Endothelial cell of umbilical vein (primary cell): ENCODE measurements around the gene CNPY1. TPM values are rescaled to one million over a fixed set of nuclear protein-coding genes. Genes with fewer than 3 reads are reported as not detected.

Source experiments
- BruUV-seq: library from RNA; stranded (reverse); fragments of 400-500 nt; replicated peaks from 2 replicates; lab custom pipeline; 2021; lab: Mats Ljungman, UMichigan
- CTCF ChIA-PET: fragments of 300-600, 350-600 bp; sonication (Branson Sonifier 250); formaldehyde crosslinking; loops from one replicate; lab custom pipeline; 2021; ENCODE audit warnings: antibody characterized with exemption, inconsistent platforms; lab: Charles Lee
- POLR2A ChIA-PET: fragments of 300-600, 350-600 bp; sonication (Branson Sonifier 250); formaldehyde crosslinking; loops from one replicate; lab custom pipeline; 2021; ENCODE audit warnings: antibody characterized with exemption, inconsistent platforms; lab: Charles Lee
- DNase-seq: peaks from one replicate; pipeline ENCODE4 v3.0.0-alpha.2; 2011; ENCODE audit warnings: low read depth, low spot score
- FAIRE-seq: peaks from 2 replicates; lab custom pipeline; 2011; peaks lifted over from hg19 to GRCh38; lab: Jason Lieb, UNC
- H2AFZ ChIP-seq: 2 replicates; pipeline ENCODE4 v1.6.0; 2012; ENCODE audit warnings: low read depth, low read length, control low read depth, inconsistent platforms
- H3K27ac ChIP-seq: 2 replicates; pipeline ENCODE4 v1.5.1; 2011; ENCODE audit warnings: low read depth, mild to moderate bottlenecking, control low read depth, low read length, moderate library complexity; ENCODE audit not compliant: insufficient read depth
- H3K27me3 ChIP-seq, 2 experiments: 2 replicates each; pipeline versions ENCODE4 v1.6.0 to v1.6.1; 2011; ENCODE audit warnings: low read length in 2 of 2, mixed read lengths in 1 of 2; ENCODE audit not compliant: control insufficient read depth in 2 of 2, insufficient read depth in 2 of 2
- H3K36me3 ChIP-seq, 2 experiments: 2 replicates in 1 of 2; 3 replicates in 1 of 2; pipeline ENCODE4 v1.5.1; 2011; ENCODE audit warnings: low read length in 2 of 2, mild to moderate bottlenecking in 1 of 2, moderate library complexity in 1 of 2; ENCODE audit not compliant: control insufficient read depth in 2 of 2, insufficient read depth in 2 of 2; ENCODE audit errors: extremely low read depth in 1 of 2
- H3K4me1 ChIP-seq: 3 replicates; pipeline ENCODE4 v1.5.1; 2011; ENCODE audit warnings: mild to moderate bottlenecking, low read length; ENCODE audit not compliant: control insufficient read depth, insufficient read depth; ENCODE audit errors: extremely low read depth
- H3K4me2 ChIP-seq: 2 replicates; pipeline ENCODE4 v1.6.1; 2011; ENCODE audit warnings: low read length, control low read depth, mixed read lengths; ENCODE audit not compliant: insufficient read depth
- H3K4me3 ChIP-seq, 3 experiments: fragments of 200-600 bp in 1 of 3; sonication (generic), shearing (Covaris generic) in 1 of 3; replicated peaks in 1 of 3; 2 replicates each; pipeline ENCODE4 v1.5.1; 2011 to 2016; ENCODE audit warnings: control low read depth in 3 of 3, low read length in 3 of 3, mild to moderate bottlenecking in 2 of 3, inconsistent platforms in 1 of 3, low read depth in 1 of 3, moderate library complexity in 1 of 3; ENCODE audit not compliant: insufficient read depth in 1 of 3
- H3K79me2 ChIP-seq: 2 replicates; pipeline ENCODE4 v1.6.0; 2012; ENCODE audit warnings: low read length, inconsistent platforms; ENCODE audit not compliant: control insufficient read depth, insufficient read depth
- H3K9ac ChIP-seq: replicated peaks from 2 replicates; pipeline ENCODE3; 2011; ENCODE audit warnings: low read length, control low read depth; ENCODE audit not compliant: insufficient read depth; ENCODE audit errors: extremely low read depth
- H3K9me1 ChIP-seq: replicated peaks from 3 replicates; pipeline ENCODE4 v1.6.0; 2011; ENCODE audit warnings: mild to moderate bottlenecking, low read length; ENCODE audit not compliant: control insufficient read depth, insufficient read depth; ENCODE audit errors: extremely low read depth
- H3K9me3 ChIP-seq: replicated peaks from 2 replicates; pipeline ENCODE4 v1.5.1; 2012; ENCODE audit warnings: low read length, inconsistent platforms; ENCODE audit not compliant: control insufficient read depth, insufficient read depth
- H4K20me1 ChIP-seq: replicated peaks from 2 replicates; pipeline ENCODE3; 2011; ENCODE audit warnings: mild to moderate bottlenecking, low read length; ENCODE audit not compliant: control insufficient read depth, insufficient read depth; ENCODE audit errors: extremely low read depth
- EZH2 ChIP-seq: IDR thresholded peaks from 2 replicates; pipeline ENCODE4 v1.6.1; 2012; ENCODE audit warnings: borderline replicate concordance, low read depth, mild to moderate bottlenecking, moderate library complexity, low read length, inconsistent platforms; ENCODE audit not compliant: severe bottlenecking
- FOS ChIP-seq: IDR thresholded peaks from 2 replicates; pipeline ENCODE4 v1.6.1; 2011; ENCODE audit warnings: mild to moderate bottlenecking, low read length, moderate library complexity, borderline replicate concordance; ENCODE audit not compliant: insufficient read depth
- GATA2 ChIP-seq: IDR thresholded peaks from 2 replicates; pipeline ENCODE4 v1.7.0; 2011; ENCODE audit warnings: low read depth, mild to moderate bottlenecking, moderate library complexity, mixed read lengths, low read length; ENCODE audit not compliant: insufficient read length, insufficient read depth
- JUN ChIP-seq: IDR thresholded peaks from 2 replicates; pipeline ENCODE4 v1.6.1; 2011; ENCODE audit warnings: borderline replicate concordance, low read depth; ENCODE audit not compliant: insufficient read length, insufficient read depth
- MYC ChIP-seq: IDR thresholded peaks from one replicate; pipeline ENCODE4 v1.6.1; 2011; ENCODE audit warnings: mild to moderate bottlenecking, low read depth, low read length
- POLR2A ChIP-seq: IDR thresholded peaks from 2 replicates; pipeline ENCODE4 v1.6.1; 2012; ENCODE audit warnings: low read depth, mild to moderate bottlenecking, control low read depth, low read length
- POLR2AphosphoS5 ChIP-seq: IDR thresholded peaks from 2 replicates; pipeline ENCODE4 v1.6.1; 2012; ENCODE audit warnings: low read depth, mild to moderate bottlenecking, control low read depth, low read length, moderate library complexity; ENCODE audit not compliant: insufficient read depth
- dilution Hi-C: fragments of 300-500 bp; cut with MboI; formaldehyde crosslinking; loops from one replicate; pipeline ENCODE4 v1.15.0; 2019; ENCODE audit warnings: low sequenced_read_pairs; ENCODE audit not compliant: extremely low pct_ligation_motif_present
- intact Hi-C: fragments of 100-400 bp; cut with micrococcal nuclease; formaldehyde crosslinking; loops from one replicate; pipeline ENCODE4 v1.10.0; 2022
- polyA plus RNA-seq, 4 experiments: library from polyadenylated mRNA; depleted of rRNA in 3 of 4; stranded (reverse) in 3 of 4; unstranded in 1 of 4; fragments of >200 nt; gene quantifications; 2 replicates each; pipeline versions ENCODE4 v1.2.1 to v1.2.3, GENCODE V29; 2011 to 2012; ENCODE audit warnings: missing spikeins in 1 of 4
- total RNA-seq: library from RNA; stranded (reverse); gene quantifications from 2 replicates; pipeline ENCODE4 v1.2.3, GENCODE V29; 2021
- TF ChIP-seq, protein P1 (sequence below), 2 donors: IDR thresholded peaks; 1 replicate in 1 of 2; 2 replicates in 1 of 2; pipeline ENCODE4 v1.5.1; 2011; ENCODE audit warnings: low read length in 2 of 2, mild to moderate bottlenecking in 2 of 2, moderate library complexity in 2 of 2, control low read depth in 1 of 2, inconsistent platforms in 1 of 2, low read depth in 1 of 2; ENCODE audit not compliant: insufficient read depth in 1 of 2; ENCODE audit errors: extremely low read depth in 1 of 2
- TF ChIP-seq, protein P2 (sequence below): IDR thresholded peaks from 2 replicates; pipeline ENCODE4 v1.6.1; 2011; ENCODE audit not compliant: insufficient read depth, insufficient read length

Gene CNPY1
- total and polyA plus RNA-seq, 2 donors (not counting 3 experiments of a cell fraction or from before 2014, with no cell fraction given) = not detected

DNA sequence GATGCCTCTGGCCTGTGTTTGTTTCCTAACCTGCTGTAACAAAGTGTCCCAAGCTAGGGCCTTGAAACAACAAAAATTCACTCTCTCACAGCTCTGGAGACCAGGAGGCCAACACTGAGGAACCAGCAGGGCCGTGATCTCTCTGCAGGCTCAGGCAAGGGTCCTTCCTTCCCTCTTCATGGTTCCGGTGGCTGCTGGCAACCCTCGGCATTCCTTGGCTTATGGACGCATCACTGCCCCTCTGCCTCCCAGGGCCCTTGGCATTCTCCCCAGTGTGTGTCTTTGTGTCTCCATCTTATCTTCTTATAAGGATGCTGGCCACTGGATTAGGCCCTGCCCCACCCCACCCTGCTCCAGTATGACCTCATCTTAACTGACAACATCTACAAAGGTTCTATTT is 17.0 kb downstream of the CNPY1 start:
- no peak overlapping the region for H2AFZ ChIP-seq
- H3K79me2 ChIP-seq = no peaks in the 10 kb centered on the region
- TF ChIP-seq, protein P1, sequence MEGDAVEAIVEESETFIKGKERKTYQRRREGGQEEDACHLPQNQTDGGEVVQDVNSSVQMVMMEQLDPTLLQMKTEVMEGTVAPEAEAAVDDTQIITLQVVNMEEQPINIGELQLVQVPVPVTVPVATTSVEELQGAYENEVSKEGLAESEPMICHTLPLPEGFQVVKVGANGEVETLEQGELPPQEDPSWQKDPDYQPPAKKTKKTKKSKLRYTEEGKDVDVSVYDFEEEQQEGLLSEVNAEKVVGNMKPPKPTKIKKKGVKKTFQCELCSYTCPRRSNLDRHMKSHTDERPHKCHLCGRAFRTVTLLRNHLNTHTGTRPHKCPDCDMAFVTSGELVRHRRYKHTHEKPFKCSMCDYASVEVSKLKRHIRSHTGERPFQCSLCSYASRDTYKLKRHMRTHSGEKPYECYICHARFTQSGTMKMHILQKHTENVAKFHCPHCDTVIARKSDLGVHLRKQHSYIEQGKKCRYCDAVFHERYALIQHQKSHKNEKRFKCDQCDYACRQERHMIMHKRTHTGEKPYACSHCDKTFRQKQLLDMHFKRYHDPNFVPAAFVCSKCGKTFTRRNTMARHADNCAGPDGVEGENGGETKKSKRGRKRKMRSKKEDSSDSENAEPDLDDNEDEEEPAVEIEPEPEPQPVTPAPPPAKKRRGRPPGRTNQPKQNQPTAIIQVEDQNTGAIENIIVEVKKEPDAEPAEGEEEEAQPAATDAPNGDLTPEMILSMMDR (IDR thresholded peaks at IDR 0.05; ENCODE audit: extremely low read depth in 1 of 2, insufficient read depth in 1 of 2, low read depth in 1 of 2, low read length in 2 of 2) = no peak
- TF ChIP-seq JUN = no peak
- no peak for TF ChIP-seq MYC
- TF ChIP-seq FOS = no peak
- no peak for TF ChIP-seq GATA2
- no peak for TF ChIP-seq POLR2A
- TF ChIP-seq, protein P2, sequence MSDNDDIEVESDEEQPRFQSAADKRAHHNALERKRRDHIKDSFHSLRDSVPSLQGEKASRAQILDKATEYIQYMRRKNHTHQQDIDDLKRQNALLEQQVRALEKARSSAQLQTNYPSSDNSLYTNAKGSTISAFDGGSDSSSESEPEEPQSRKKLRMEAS = no peak
- TF ChIP-seq EZH2 = no peak
- TF ChIP-seq POLR2AphosphoS5 = no peak
- DNase-seq = no peak
- ChIA-PET CTCF (no interaction called here), POLR2A (no interaction called here)
- no peak overlapping the region for H3K27ac ChIP-seq
- no peak overlapping the region for H3K9ac ChIP-seq
- no peaks in the 10 kb centered on the region for H3K9me3 ChIP-seq
- dilution Hi-C loops = no loop called here
- H4K20me1 ChIP-seq = no peaks in the 10 kb centered on the region
- no peaks in the 10 kb centered on the region for H3K4me1 ChIP-seq
- no TSS peak for BruUV-seq
- H3K4me3 ChIP-seq = no peak overlapping the region
- intact Hi-C loops = no loop called here
- no peak overlapping the region for H3K4me2 ChIP-seq
- no peaks in the 10 kb centered on the region for H3K9me1 ChIP-seq
- H3K36me3 ChIP-seq = no peaks in the 10 kb centered on the region
- FAIRE-seq = no peak
- peaks cover 24 to 29% of the 10 kb centered on the region in 2 experiments for H3K27me3 ChIP-seq
